ENCODE data around the gene IL3. TPM values are rescaled to one million over a fixed set of nuclear protein-coding genes. Genes with fewer than 3 reads are reported as not detected.

Gene IL3
- total and polyA plus RNA-seq, 2 donors (not counting 1 experiment from before 2014, with no cell fraction given) = not detected

DNA sequence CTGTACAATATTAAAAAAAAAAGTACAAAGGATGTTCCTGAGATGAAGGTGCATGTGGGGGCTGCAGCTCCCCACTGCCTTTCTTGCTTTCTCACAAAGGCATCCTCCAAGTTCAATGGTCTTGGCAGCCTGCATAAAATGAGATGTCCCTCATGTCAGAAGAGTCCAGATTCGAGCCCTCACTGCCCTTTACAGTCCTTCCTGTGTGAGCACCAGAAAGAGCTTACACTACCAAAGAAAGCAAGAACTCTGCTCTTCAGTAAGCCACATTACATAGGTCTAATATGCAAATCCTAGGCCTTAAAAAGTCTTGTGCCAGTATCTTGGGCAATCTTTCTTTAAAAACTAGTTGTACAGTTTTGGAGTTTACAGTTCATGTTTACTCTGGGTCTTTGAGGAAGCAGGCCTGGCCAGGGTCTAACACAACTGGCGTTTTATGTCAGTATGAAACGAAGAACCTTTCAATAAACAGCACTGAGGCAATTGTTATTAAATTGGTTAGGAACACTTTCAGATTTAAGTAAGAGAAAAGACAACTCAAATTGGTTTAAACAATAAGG, 49.1 kb downstream of the IL3 start:
- Histone ChIP-seq H2AFZ (ENCODE audit: insufficient read depth, low read depth, low read length, poor library complexity, severe bottlenecking) (no peak overlapping the region), H3K27ac (ENCODE audit: low read length in 2 of 2) (no peak overlapping the region), H3K79me2 (ENCODE audit: control insufficient read depth, insufficient read depth, low read length) (no peaks in the 10 kb centered on the region), H3K4me1 (ENCODE audit: control insufficient read depth in 2 of 2, insufficient read depth in 2 of 2, low read length in 2 of 2) (peaks cover 2 to 7% of the 10 kb centered on the region in 2 donors), H3K9ac (ENCODE audit: low read length) (no peak overlapping the region), H3K36me3 (replicated peaks in 1 of 2; ENCODE audit: control extremely low read depth in 1 of 2, control insufficient read depth in 1 of 2, extremely low read depth in 1 of 2, insufficient read depth in 2 of 2, low read length in 1 of 2) (no peaks in the 10 kb centered on the region), H3K4me3 (ENCODE audit: control extremely low read depth in 1 of 5, extremely low read depth in 1 of 5, insufficient read depth in 1 of 5, low read depth in 2 of 5, low read length in 4 of 5) (no peak overlapping the region), H4K20me1 (ENCODE audit: control insufficient read depth, insufficient read depth, low read length, poor library complexity, severe bottlenecking) (no peaks in the 10 kb centered on the region), H3K27me3 (replicated peaks in 1 of 4; ENCODE audit: control extremely low read depth in 1 of 4, control insufficient read depth in 3 of 4, insufficient read depth in 4 of 4, low read length in 3 of 4) (no peaks in the 10 kb centered on the region), H3K4me2 (replicated peaks; ENCODE audit: low read depth, low read length, poor library complexity, severe bottlenecking) (no peak overlapping the region), H3K9me3 (ENCODE audit: control extremely low read depth in 1 of 3, control insufficient read depth in 2 of 3, insufficient read depth in 1 of 3, low read length in 2 of 3) (peaks cover 0 to 5% (median 3%) of the 10 kb centered on the region in 3 donors)
- ChIA-PET POLR2A (no interaction called here), CTCF (no interaction called here)
- TF ChIP-seq, protein P1, sequence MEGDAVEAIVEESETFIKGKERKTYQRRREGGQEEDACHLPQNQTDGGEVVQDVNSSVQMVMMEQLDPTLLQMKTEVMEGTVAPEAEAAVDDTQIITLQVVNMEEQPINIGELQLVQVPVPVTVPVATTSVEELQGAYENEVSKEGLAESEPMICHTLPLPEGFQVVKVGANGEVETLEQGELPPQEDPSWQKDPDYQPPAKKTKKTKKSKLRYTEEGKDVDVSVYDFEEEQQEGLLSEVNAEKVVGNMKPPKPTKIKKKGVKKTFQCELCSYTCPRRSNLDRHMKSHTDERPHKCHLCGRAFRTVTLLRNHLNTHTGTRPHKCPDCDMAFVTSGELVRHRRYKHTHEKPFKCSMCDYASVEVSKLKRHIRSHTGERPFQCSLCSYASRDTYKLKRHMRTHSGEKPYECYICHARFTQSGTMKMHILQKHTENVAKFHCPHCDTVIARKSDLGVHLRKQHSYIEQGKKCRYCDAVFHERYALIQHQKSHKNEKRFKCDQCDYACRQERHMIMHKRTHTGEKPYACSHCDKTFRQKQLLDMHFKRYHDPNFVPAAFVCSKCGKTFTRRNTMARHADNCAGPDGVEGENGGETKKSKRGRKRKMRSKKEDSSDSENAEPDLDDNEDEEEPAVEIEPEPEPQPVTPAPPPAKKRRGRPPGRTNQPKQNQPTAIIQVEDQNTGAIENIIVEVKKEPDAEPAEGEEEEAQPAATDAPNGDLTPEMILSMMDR (IDR thresholded peaks at IDR 0.05) = no peak
- TF ChIP-seq EZH2 (IDR thresholded peaks at IDR 0.05; ENCODE audit: borderline replicate concordance, insufficient read depth, low read depth, low read length, poor library complexity, severe bottlenecking) = no peak
- Mint-ChIP-seq H3K27me3 (no peaks in the 10 kb centered on the region), H3K4me1 (peaks cover 26% of the 10 kb centered on the region), H3K9me3 (ENCODE audit: insufficient read depth) (no peaks in the 10 kb centered on the region), H3K4me3 (no peak overlapping the region), H3K27ac (no peak overlapping the region)
- ATAC-seq (ENCODE audit: low read depth) = no peak
- DNase-seq = no peak
- WGBS (ENCODE audit: insufficient coverage) = 78% methylated on average over 1 of the region's 3 CpGs
- intact Hi-C loops (cut with micrococcal nuclease) = no loop called here

GRCh38 chr5:132110195-132110594, 49.7 kb downstream of the IL3 start:
- POLR2A ChIA-PET = interaction anchor here (0.6 kb wide), 1 partner anchor 247 kb away, joined by 4 read pairs; no protein-coding TSS in a partner anchor
- intact Hi-C loops (cut with micrococcal nuclease) = no loop called here
- Histone ChIP-seq H3K4me2 (replicated peaks; ENCODE audit: low read depth, low read length, poor library complexity, severe bottlenecking) (no peak overlapping the region), H3K79me2 (ENCODE audit: control insufficient read depth, insufficient read depth, low read length) (no peaks in the 10 kb centered on the region), H3K4me1 (ENCODE audit: control insufficient read depth in 2 of 2, insufficient read depth in 2 of 2, low read length in 2 of 2) (peaks cover 3% of the 10 kb centered on the region in 2 donors), H3K9ac (ENCODE audit: low read length) (no peak overlapping the region), H2AFZ (ENCODE audit: insufficient read depth, low read depth, low read length, poor library complexity, severe bottlenecking) (no peak overlapping the region), H4K20me1 (ENCODE audit: control insufficient read depth, insufficient read depth, low read length, poor library complexity, severe bottlenecking) (no peaks in the 10 kb centered on the region), H3K9me3 (ENCODE audit: control extremely low read depth in 1 of 3, control insufficient read depth in 2 of 3, insufficient read depth in 1 of 3, low read length in 2 of 3) (peaks cover 0 to 5% (median 3%) of the 10 kb centered on the region in 3 donors), H3K4me3 (ENCODE audit: control extremely low read depth in 1 of 5, extremely low read depth in 1 of 5, insufficient read depth in 1 of 5, low read depth in 2 of 5, low read length in 4 of 5) (no peak overlapping the region), H3K27me3 (replicated peaks in 1 of 4; ENCODE audit: control extremely low read depth in 1 of 4, control insufficient read depth in 3 of 4, insufficient read depth in 4 of 4, low read length in 3 of 4) (no peaks in the 10 kb centered on the region), H3K36me3 (replicated peaks in 1 of 2; ENCODE audit: control extremely low read depth in 1 of 2, control insufficient read depth in 1 of 2, extremely low read depth in 1 of 2, insufficient read depth in 2 of 2, low read length in 1 of 2) (no peaks in the 10 kb centered on the region), H3K27ac (ENCODE audit: low read length in 2 of 2) (no peak overlapping the region)
- Mint-ChIP-seq H3K9me3 (ENCODE audit: insufficient read depth) (no peaks in the 10 kb centered on the region), H3K4me3 (no peak overlapping the region), H3K4me1 (peaks cover 24% of the 10 kb centered on the region), H3K27ac (no peak overlapping the region), H3K27me3 (no peaks in the 10 kb centered on the region)
- no peak for ATAC-seq (ENCODE audit: low read depth)
- CTCF ChIA-PET = interaction anchor here (0.7 to 1.1 kb wide), 2 partner anchors 45 to 585 kb away, joined by 3 to 4 read pairs; no protein-coding TSS in a partner anchor
- no peak for TF ChIP-seq EZH2 (IDR thresholded peaks at IDR 0.05; ENCODE audit: borderline replicate concordance, insufficient read depth, low read depth, low read length, poor library complexity, severe bottlenecking)
- TF ChIP-seq, protein P1 (IDR thresholded peaks at IDR 0.05) = no peak
- WGBS (ENCODE audit: insufficient coverage) = 100% methylated on average over 2 of the region's 3 CpGs
- DNase-seq = no peak

Data from B cell (primary cell).